ENCODE measurements around the gene PIGO.
A peak's percentile ranks its signal among the peaks of the same experiment; 100 is the strongest.

The PIGO gene

GRCh38 chr9:35054185-35054835 is 42.1 kb downstream of the PIGO start:
- DNase-seq = no peak
- Histone ChIP-seq H3K4me1 (ENCODE audit: control insufficient read depth, insufficient read depth, low read length, poor library complexity, severe bottlenecking) (no peaks in the 10 kb centered on the region), H3K27me3 (replicated peaks; ENCODE audit: control insufficient read depth, insufficient read depth, low read length, poor library complexity, severe bottlenecking) (no peaks in the 10 kb centered on the region), H3K27ac (ENCODE audit: insufficient read depth, low read length, poor library complexity, severe bottlenecking) (no peak overlapping the region), H3K9me3 (ENCODE audit: control insufficient read depth, low read length) (no peaks in the 10 kb centered on the region), H3K36me3 (ENCODE audit: control insufficient read depth, insufficient read depth, low read length) (peaks cover 53% of the 10 kb centered on the region), H3K4me3 (ENCODE audit: insufficient read depth, low read depth, low read length, poor library complexity, severe bottlenecking) (no peak overlapping the region)

GRCh38 chr9:35051069-35051967 is 45.1 kb downstream of the PIGO start:
- Histone ChIP-seq H3K4me3 (ENCODE audit: insufficient read depth, low read depth, low read length, poor library complexity, severe bottlenecking) (no peak overlapping the region), H3K36me3 (ENCODE audit: control insufficient read depth, insufficient read depth, low read length) (peaks cover 24% of the 10 kb centered on the region), H3K9me3 (ENCODE audit: control insufficient read depth, low read length) (no peaks in the 10 kb centered on the region), H3K27me3 (replicated peaks; ENCODE audit: control insufficient read depth, insufficient read depth, low read length, poor library complexity, severe bottlenecking) (no peaks in the 10 kb centered on the region), H3K4me1 (ENCODE audit: control insufficient read depth, insufficient read depth, low read length, poor library complexity, severe bottlenecking) (no peaks in the 10 kb centered on the region), H3K27ac (ENCODE audit: insufficient read depth, low read length, poor library complexity, severe bottlenecking) (no peak overlapping the region)
- DNase-seq = peak in 1 of 3 donors; percentile 19

GRCh38 chr9:35048511-35048910 is 47.9 kb downstream of the PIGO start:
- no peaks in the 10 kb centered on the region for H3K27me3 ChIP-seq (replicated peaks; ENCODE audit: control insufficient read depth, insufficient read depth, low read length, poor library complexity, severe bottlenecking)
- no peaks in the 10 kb centered on the region for H3K9me3 ChIP-seq (ENCODE audit: control insufficient read depth, low read length)
- no peak for DNase-seq
- H3K4me1 ChIP-seq (ENCODE audit: control insufficient read depth, insufficient read depth, low read length, poor library complexity, severe bottlenecking) = no peaks in the 10 kb centered on the region
- peaks cover 24% of the 10 kb centered on the region for H3K36me3 ChIP-seq (ENCODE audit: control insufficient read depth, insufficient read depth, low read length)
- H3K27ac ChIP-seq (ENCODE audit: insufficient read depth, low read length, poor library complexity, severe bottlenecking) = no peak overlapping the region
- H3K4me3 ChIP-seq (ENCODE audit: insufficient read depth, low read depth, low read length, poor library complexity, severe bottlenecking) = no peak overlapping the region

- H3K9me3 ChIP-seq (ENCODE audit: control insufficient read depth, low read length) = no peaks in the 10 kb centered on the region
- no peak overlapping the region for H3K4me3 ChIP-seq (ENCODE audit: insufficient read depth, low read depth, low read length, poor library complexity, severe bottlenecking)
- H3K27ac ChIP-seq (ENCODE audit: insufficient read depth, low read length, poor library complexity, severe bottlenecking) = no peak overlapping the region
- peaks cover 25% of the 10 kb centered on the region for H3K36me3 ChIP-seq (ENCODE audit: control insufficient read depth, insufficient read depth, low read length)
- no peaks in the 10 kb centered on the region for H3K27me3 ChIP-seq (replicated peaks; ENCODE audit: control insufficient read depth, insufficient read depth, low read length, poor library complexity, severe bottlenecking)
- H3K4me1 ChIP-seq (ENCODE audit: control insufficient read depth, insufficient read depth, low read length, poor library complexity, severe bottlenecking) = no peaks in the 10 kb centered on the region
- no peak for DNase-seq
These were observed 52.3 kb downstream of the PIGO start for GRCh38 chr9:35044071-35044470.

- Histone ChIP-seq H3K36me3 (ENCODE audit: control insufficient read depth, insufficient read depth, low read length) (peaks cover 25% of the 10 kb centered on the region), H3K9me3 (ENCODE audit: control insufficient read depth, low read length) (no peaks in the 10 kb centered on the region), H3K4me1 (ENCODE audit: control insufficient read depth, insufficient read depth, low read length, poor library complexity, severe bottlenecking) (no peaks in the 10 kb centered on the region), H3K4me3 (ENCODE audit: insufficient read depth, low read depth, low read length, poor library complexity, severe bottlenecking) (no peak overlapping the region), H3K27me3 (replicated peaks; ENCODE audit: control insufficient read depth, insufficient read depth, low read length, poor library complexity, severe bottlenecking) (no peaks in the 10 kb centered on the region), H3K27ac (ENCODE audit: insufficient read depth, low read length, poor library complexity, severe bottlenecking) (no peak overlapping the region)
- no peak for DNase-seq
These were observed 53.4 kb downstream of the PIGO start for GRCh38 chr9:35042891-35043545.

- Histone ChIP-seq H3K4me1 (ENCODE audit: control insufficient read depth, insufficient read depth, low read length, poor library complexity, severe bottlenecking) (no peaks in the 10 kb centered on the region), H3K27me3 (replicated peaks; ENCODE audit: control insufficient read depth, insufficient read depth, low read length, poor library complexity, severe bottlenecking) (no peaks in the 10 kb centered on the region)
These were observed 54.2 kb downstream of the PIGO start for GRCh38 chr9:35042081-35042604.

More at GRCh38 chr9:35042081-35042604, 54.2 kb downstream of the PIGO start:
- DNase-seq = no peak
- Histone ChIP-seq H3K9me3 (ENCODE audit: control insufficient read depth, low read length) (no peaks in the 10 kb centered on the region), H3K27ac (ENCODE audit: insufficient read depth, low read length, poor library complexity, severe bottlenecking) (no peak overlapping the region), H3K36me3 (ENCODE audit: control insufficient read depth, insufficient read depth, low read length) (peaks cover 25% of the 10 kb centered on the region), H3K4me3 (ENCODE audit: insufficient read depth, low read depth, low read length, poor library complexity, severe bottlenecking) (no peak overlapping the region)
